HEK293 (cell line): ENCODE data around the gene INPP5B.
"Not testable (repeated sequence)": the region's sequence is repeated elsewhere in the genome, so short reads cannot be mapped to it uniquely, and the experiment has no call there.

Experiments
- CTCF ChIA-PET: fragments of 350-600 bp; formaldehyde crosslinking; extraction: SDS; loops from one replicate; lab custom pipeline; 2021; ENCODE audit warnings: antibody characterized with exemption; lab: Yijun Ruan, JAX
- POLR2A ChIA-PET: fragments of 300-600 bp; formaldehyde crosslinking; extraction: SDS; loops from one replicate; lab custom pipeline; 2020; ENCODE audit warnings: antibody characterized with exemption, inconsistent platforms; lab: Yijun Ruan, JAX
- H3K27ac ChIP-seq: fragments of 200-500 bp; sonication (Bioruptor generic); 2 replicates; pipeline ENCODE4 v1.5.1; 2014; ENCODE audit warnings: low read depth, low read length, control low read depth, inconsistent platforms; ENCODE audit errors: extremely low read depth
- H3K36me3 ChIP-seq, 2 experiments: fragments of 200-500 bp in 1 of 2; sonication (Bioruptor generic) in 1 of 2; 1 replicate in 1 of 2; 2 replicates in 1 of 2; pipeline ENCODE4 v1.5.1; 2014 to 2017; ENCODE audit warnings: inconsistent platforms in 2 of 2, low read length in 2 of 2; ENCODE audit not compliant: control insufficient read depth in 2 of 2, insufficient read depth in 1 of 2
- H3K4me1 ChIP-seq: fragments of 200-500 bp; sonication (Bioruptor generic); 2 replicates; pipeline ENCODE4 v1.5.1; 2014; ENCODE audit warnings: mild to moderate bottlenecking, low read length, inconsistent platforms; ENCODE audit not compliant: control insufficient read depth, insufficient read depth
- H3K4me3 ChIP-seq: 2 replicates; pipeline ENCODE4 v1.5.1; 2011; ENCODE audit warnings: low read depth, mild to moderate bottlenecking, control low read depth, low read length, moderate library complexity
- H3K9me3 ChIP-seq: fragments of 200-500 bp; sonication (Bioruptor generic); 2 replicates; pipeline ENCODE4 v1.5.1; 2014; ENCODE audit warnings: low read depth, low read length, inconsistent platforms; ENCODE audit not compliant: control insufficient read depth, insufficient read depth
- REPIN1 ChIP-seq: fragments of 450-650 bp; formaldehyde crosslinking; IDR thresholded peaks from 2 replicates; pipeline ENCODE4 v1.5.1; 2017; ENCODE audit warnings: missing biosample characterization, missing genetic modification characterization, low read depth
- ZBTB21 ChIP-seq: fragments of 450-650 bp; formaldehyde crosslinking; IDR thresholded peaks from 2 replicates; pipeline ENCODE4 v1.5.1; 2017; ENCODE audit warnings: missing biosample characterization, missing genetic modification characterization
- ZNF155 ChIP-seq: fragments of 450-650 bp; formaldehyde crosslinking; IDR thresholded peaks from 2 replicates; pipeline ENCODE4 v1.5.1; 2016; ENCODE audit warnings: missing biosample characterization, missing genetic modification characterization
- ZNF19 ChIP-seq: fragments of 450-650 bp; formaldehyde crosslinking; IDR thresholded peaks from 2 replicates; pipeline ENCODE4; 2016; ENCODE audit warnings: missing biosample characterization, missing genetic modification characterization, low read depth
- ZNF266 ChIP-seq: fragments of 450-650 bp; formaldehyde crosslinking; IDR thresholded peaks from 2 replicates; pipeline ENCODE4 v1.5.1; 2016; ENCODE audit warnings: missing biosample characterization, missing genetic modification characterization, low read depth
- ZNF335 ChIP-seq: fragments of 450-650 bp; formaldehyde crosslinking; conservative IDR thresholded peaks from 2 replicates; pipeline ENCODE4 v1.5.1; 2016; ENCODE audit warnings: missing biosample characterization, missing genetic modification characterization
- ZNF354C ChIP-seq: fragments of 450-650 bp; formaldehyde crosslinking; IDR thresholded peaks from 2 replicates; pipeline ENCODE4 v1.5.1; 2016; ENCODE audit warnings: missing biosample characterization, missing genetic modification characterization, low read depth, borderline replicate concordance
- ZNF394 ChIP-seq: fragments of 450-650 bp; formaldehyde crosslinking; IDR thresholded peaks from 2 replicates; pipeline ENCODE4 v1.5.1; 2016; ENCODE audit warnings: missing biosample characterization, missing genetic modification characterization, mild to moderate bottlenecking, moderate library complexity, borderline replicate concordance
- ZNF423 ChIP-seq: fragments of 450-650 bp; formaldehyde crosslinking; IDR thresholded peaks from 2 replicates; pipeline ENCODE4 v1.5.1; 2016; ENCODE audit warnings: missing biosample characterization, missing genetic modification characterization
- ZNF654 ChIP-seq: fragments of 450-650 bp; formaldehyde crosslinking; IDR thresholded peaks from 2 replicates; pipeline ENCODE4 v1.5.1; 2016; ENCODE audit warnings: low read depth, missing biosample characterization, missing genetic modification characterization
- ZNF776 ChIP-seq: fragments of 450-650 bp; formaldehyde crosslinking; IDR thresholded peaks from 2 replicates; pipeline ENCODE4 v1.5.0; 2017; ENCODE audit warnings: missing biosample characterization, missing genetic modification characterization, borderline replicate concordance
- ZXDB ChIP-seq: fragments of 450-650 bp; formaldehyde crosslinking; IDR thresholded peaks from 2 replicates; pipeline ENCODE4 v1.5.1; 2016; ENCODE audit warnings: missing biosample characterization, missing genetic modification characterization
- TF ChIP-seq, protein P1 (sequence below): fragments of 450-650 bp; formaldehyde crosslinking; IDR thresholded peaks from 2 replicates; pipeline ENCODE4 v1.5.1; 2017; ENCODE audit warnings: missing biosample characterization, missing genetic modification characterization
- TF ChIP-seq, protein P2 (sequence below): fragments of 450-650 bp; formaldehyde crosslinking; IDR thresholded peaks from 2 replicates; pipeline ENCODE4; 2016; ENCODE audit warnings: missing biosample characterization, missing genetic modification characterization
- TF ChIP-seq, protein P3 (sequence below): fragments of 450-650 bp; formaldehyde crosslinking; IDR thresholded peaks from 2 replicates; pipeline ENCODE4 v1.5.1; 2016; ENCODE audit warnings: missing biosample characterization, missing genetic modification characterization
- TF ChIP-seq, protein P4 (sequence below): fragments of 450-650 bp; formaldehyde crosslinking; IDR thresholded peaks from 2 replicates; pipeline ENCODE4 v1.5.1; 2017; ENCODE audit warnings: missing biosample characterization, missing genetic modification characterization

INPP5B gene

DNA sequence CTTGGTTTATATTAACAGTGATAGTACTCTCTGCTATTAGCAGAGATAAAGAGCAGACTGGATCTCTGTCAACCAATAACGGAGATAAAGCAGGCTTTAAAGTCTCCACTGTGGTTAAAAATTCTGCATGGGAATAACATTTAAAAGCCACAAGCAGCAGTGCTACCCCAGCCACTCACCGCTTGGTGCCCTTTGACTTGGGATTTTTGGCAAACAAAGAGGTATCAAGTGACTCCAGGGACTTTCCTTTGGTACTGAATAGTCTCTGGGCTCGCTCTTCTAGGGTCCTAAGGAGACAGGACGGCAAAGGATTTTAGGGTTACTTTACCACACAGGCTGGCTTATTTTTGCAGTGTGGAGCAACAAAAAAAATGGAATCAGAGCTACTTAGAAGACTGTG is 31.7 kb upstream of the INPP5B start:
- ChIA-PET CTCF (interaction anchor here (0.6 to 1.0 kb wide), 2 partner anchors 51 to 125 kb away, joined by 3 to 4 read pairs; no protein-coding TSS in a partner anchor), POLR2A (interaction anchor here (0.5 kb wide), 1 partner anchor 440 kb away, joined by 5 read pairs; no protein-coding TSS in a partner anchor)
- Histone ChIP-seq H3K36me3 (peaks cover 77 to 99% of the 10 kb centered on the region in 2 experiments), H3K4me3 (no peak overlapping the region), H3K4me1 (no peaks in the 10 kb centered on the region), H3K9me3 (no peaks in the 10 kb centered on the region), H3K27ac (no peak overlapping the region)
- TF ChIP-seq ZNF19 (tag by site-specific recombination) (no peak), ZNF266 (tag by site-specific recombination) (no peak), ZNF423 (tag by site-specific recombination) (no peak), ZNF776 (no peak), ZXDB (no peak), REPIN1 (tag by site-specific recombination) (no peak), ZBTB21 (tag by site-specific recombination) (no peak), ZNF354C (tag by site-specific recombination) (no peak), ZNF335 (tag by site-specific recombination) (no peak)
- TF ChIP-seq, protein P1, sequence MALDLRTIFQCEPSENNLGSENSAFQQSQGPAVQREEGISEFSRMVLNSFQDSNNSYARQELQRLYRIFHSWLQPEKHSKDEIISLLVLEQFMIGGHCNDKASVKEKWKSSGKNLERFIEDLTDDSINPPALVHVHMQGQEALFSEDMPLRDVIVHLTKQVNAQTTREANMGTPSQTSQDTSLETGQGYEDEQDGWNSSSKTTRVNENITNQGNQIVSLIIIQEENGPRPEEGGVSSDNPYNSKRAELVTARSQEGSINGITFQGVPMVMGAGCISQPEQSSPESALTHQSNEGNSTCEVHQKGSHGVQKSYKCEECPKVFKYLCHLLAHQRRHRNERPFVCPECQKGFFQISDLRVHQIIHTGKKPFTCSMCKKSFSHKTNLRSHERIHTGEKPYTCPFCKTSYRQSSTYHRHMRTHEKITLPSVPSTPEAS (tag by site-specific recombination): no peak
- TF ChIP-seq, protein P2, sequence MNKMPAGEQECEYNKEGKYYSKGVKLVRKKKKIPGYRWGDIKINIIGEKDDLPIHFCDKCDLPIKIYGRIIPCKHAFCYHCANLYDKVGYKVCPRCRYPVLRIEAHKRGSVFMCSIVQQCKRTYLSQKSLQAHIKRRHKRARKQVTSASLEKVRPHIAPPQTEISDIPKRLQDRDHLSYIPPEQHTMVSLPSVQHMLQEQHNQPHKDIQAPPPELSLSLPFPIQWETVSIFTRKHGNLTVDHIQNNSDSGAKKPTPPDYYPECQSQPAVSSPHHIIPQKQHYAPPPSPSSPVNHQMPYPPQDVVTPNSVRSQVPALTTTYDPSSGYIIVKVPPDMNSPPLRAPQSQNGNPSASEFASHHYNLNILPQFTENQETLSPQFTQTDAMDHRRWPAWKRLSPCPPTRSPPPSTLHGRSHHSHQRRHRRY (tag by site-specific recombination): no peak

DNA sequence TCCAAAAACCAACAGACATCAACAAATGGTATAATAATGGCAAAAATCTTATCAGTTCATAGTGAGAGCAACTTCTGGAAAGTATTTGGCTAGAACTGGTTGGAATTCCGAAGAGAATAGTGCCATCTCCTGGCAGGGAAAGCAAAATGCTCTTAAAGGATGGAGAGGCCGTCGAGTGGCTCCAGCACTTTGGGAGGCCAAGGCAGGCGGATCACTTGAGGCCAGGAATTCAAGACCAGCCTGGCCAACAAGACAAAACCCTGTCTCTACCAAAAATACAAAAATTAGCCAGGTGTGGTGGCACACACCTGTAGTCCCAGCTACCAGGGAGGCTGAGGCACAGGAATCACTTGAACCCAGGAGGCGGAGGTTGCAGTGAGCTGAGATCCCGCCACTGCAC is 28.2 kb upstream of the INPP5B start:
- peak; percentile 66 for TF ChIP-seq ZNF654 (tag by site-specific recombination)
- TF ChIP-seq, protein P3, sequence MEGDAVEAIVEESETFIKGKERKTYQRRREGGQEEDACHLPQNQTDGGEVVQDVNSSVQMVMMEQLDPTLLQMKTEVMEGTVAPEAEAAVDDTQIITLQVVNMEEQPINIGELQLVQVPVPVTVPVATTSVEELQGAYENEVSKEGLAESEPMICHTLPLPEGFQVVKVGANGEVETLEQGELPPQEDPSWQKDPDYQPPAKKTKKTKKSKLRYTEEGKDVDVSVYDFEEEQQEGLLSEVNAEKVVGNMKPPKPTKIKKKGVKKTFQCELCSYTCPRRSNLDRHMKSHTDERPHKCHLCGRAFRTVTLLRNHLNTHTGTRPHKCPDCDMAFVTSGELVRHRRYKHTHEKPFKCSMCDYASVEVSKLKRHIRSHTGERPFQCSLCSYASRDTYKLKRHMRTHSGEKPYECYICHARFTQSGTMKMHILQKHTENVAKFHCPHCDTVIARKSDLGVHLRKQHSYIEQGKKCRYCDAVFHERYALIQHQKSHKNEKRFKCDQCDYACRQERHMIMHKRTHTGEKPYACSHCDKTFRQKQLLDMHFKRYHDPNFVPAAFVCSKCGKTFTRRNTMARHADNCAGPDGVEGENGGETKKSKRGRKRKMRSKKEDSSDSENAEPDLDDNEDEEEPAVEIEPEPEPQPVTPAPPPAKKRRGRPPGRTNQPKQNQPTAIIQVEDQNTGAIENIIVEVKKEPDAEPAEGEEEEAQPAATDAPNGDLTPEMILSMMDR (tag by site-specific recombination): 0 out of 2 replicates have a peak, but pooled peaks have one; percentile 33
- TF ChIP-seq, all 188 proteins: peak for 2; not testable (repeated sequence) for 186
- H3K4me1 ChIP-seq, H3K4me3 ChIP-seq, H3K9me3 ChIP-seq, POLR2A ChIA-PET, H3K27ac ChIP-seq: not testable (repeated sequence)
- peaks cover 57 to 85% of the 10 kb centered on the region in 2 experiments for H3K36me3 ChIP-seq
- CTCF ChIA-PET: interaction anchor here (0.7 to 1.6 kb wide), 10 partner anchors 37 to 1007 kb away, joined by 3 to 7 read pairs (median 4); no protein-coding TSS in a partner anchor

DNA sequence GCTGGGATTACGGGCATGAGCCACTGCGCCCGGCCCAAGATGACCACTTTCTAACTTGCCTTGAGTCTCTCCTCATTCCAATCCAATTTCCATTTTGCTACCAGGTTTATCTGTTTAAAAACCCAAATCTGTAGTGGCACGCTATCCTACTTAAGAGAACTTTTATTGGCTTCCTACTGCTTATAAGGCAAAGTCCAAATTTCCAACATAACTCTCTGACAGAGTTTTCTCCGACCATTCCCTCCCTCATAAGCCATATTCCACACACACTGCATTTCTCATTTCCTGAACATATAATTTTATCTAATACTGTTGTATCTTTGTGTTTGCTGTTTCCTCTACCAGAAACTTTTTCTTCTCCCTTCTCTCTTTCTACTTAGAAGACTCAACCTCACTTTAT is 27.7 kb upstream of the INPP5B start:
- Histone ChIP-seq H3K4me1 (no peaks in the 10 kb centered on the region), H3K36me3 (peaks cover 55 to 85% of the 10 kb centered on the region in 2 experiments), H3K9me3 (no peaks in the 10 kb centered on the region), H3K4me3 (no peak overlapping the region), H3K27ac (no peak overlapping the region)
- POLR2A ChIA-PET: interaction anchor here (0.7 kb wide), 1 partner anchor 501 kb away, joined by 6 read pairs; no protein-coding TSS in a partner anchor
- TF ChIP-seq ZNF155 (tag by site-specific recombination): no peak
- TF ChIP-seq ZNF394 (tag by site-specific recombination): no peak
- TF ChIP-seq, protein P4, sequence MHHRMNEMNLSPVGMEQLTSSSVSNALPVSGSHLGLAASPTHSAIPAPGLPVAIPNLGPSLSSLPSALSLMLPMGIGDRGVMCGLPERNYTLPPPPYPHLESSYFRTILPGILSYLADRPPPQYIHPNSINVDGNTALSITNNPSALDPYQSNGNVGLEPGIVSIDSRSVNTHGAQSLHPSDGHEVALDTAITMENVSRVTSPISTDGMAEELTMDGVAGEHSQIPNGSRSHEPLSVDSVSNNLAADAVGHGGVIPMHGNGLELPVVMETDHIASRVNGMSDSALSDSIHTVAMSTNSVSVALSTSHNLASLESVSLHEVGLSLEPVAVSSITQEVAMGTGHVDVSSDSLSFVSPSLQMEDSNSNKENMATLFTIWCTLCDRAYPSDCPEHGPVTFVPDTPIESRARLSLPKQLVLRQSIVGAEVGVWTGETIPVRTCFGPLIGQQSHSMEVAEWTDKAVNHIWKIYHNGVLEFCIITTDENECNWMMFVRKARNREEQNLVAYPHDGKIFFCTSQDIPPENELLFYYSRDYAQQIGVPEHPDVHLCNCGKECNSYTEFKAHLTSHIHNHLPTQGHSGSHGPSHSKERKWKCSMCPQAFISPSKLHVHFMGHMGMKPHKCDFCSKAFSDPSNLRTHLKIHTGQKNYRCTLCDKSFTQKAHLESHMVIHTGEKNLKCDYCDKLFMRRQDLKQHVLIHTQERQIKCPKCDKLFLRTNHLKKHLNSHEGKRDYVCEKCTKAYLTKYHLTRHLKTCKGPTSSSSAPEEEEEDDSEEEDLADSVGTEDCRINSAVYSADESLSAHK (tag by site-specific recombination): no peak
- CTCF ChIA-PET: interaction anchor here (0.6 to 1.4 kb wide), 3 partner anchors 85 to 91 kb away, joined by 4 to 5 read pairs (median 5); no protein-coding TSS in a partner anchor
